ENCODE data around the gene PCIF1. TPM values are rescaled to one million over a fixed set of nuclear protein-coding genes. Genes with fewer than 3 reads are reported as not detected.

PCIF1 gene
- total and polyA plus RNA-seq, 9 of the 15 experiments (the other 6 are each of a cell fraction or from before 2014, with no cell fraction given) = 5.8 to 29.4 (median 11.3) TPM

GRCh38 chr20:45946149-45946970 is 11.9 kb downstream of the PCIF1 start (continued):
- TF ChIP-seq RREB1 (CRISPR knock-in tag; IDR thresholded peaks at IDR 0.05) (no peak), ATF3 (IDR thresholded peaks at IDR 0.05) (no peak), ATF3 (CRISPR knock-in tag; conservative IDR thresholded peaks at IDR 0.05) (no peak), ZNF408 (CRISPR knock-in tag; IDR thresholded peaks at IDR 0.05; ENCODE audit: low read depth) (no peak), ZNF780A (CRISPR knock-in tag; IDR thresholded peaks at IDR 0.05) (no peak), RFX7 (CRISPR knock-in tag; IDR thresholded peaks at IDR 0.05) (no peak), E2F6 (IDR thresholded peaks at IDR 0.05; ENCODE audit: borderline replicate concordance in 1 of 2, extremely low read depth in 1 of 2, insufficient read depth in 1 of 2, insufficient read length in 1 of 2, low read depth in 1 of 2, low read length in 1 of 2, poor library complexity in 1 of 2, severe bottlenecking in 1 of 2) (peak in 1 of 2 experiments; percentile 16), BHLHE40 (IDR thresholded peaks at IDR 0.05; ENCODE audit: low read length) (peak; percentile 63), PBX2 (CRISPR knock-in tag; IDR thresholded peaks at IDR 0.05; ENCODE audit: low read depth) (no peak), PBX2 (tag; conservative IDR thresholded peaks at IDR 0.05; ENCODE audit: low read depth) (no peak), POLR2G (IDR thresholded peaks at IDR 0.05; ENCODE audit: low read depth, low read length) (peak; percentile 41; the same call in 1 of the 2 replicates), FOSL1 (tag; conservative IDR thresholded peaks at IDR 0.05) (peak; percentile 28; the same call in 1 of the 2 replicates), ZNF277 (CRISPR knock-in tag; IDR thresholded peaks at IDR 0.05; ENCODE audit: borderline replicate concordance) (no peak), RAD51 (IDR thresholded peaks at IDR 0.05; ENCODE audit: borderline replicate concordance, low read depth) (peak; percentile 29; the same call in 1 of the 2 replicates)

All from K562 (cell line).